LHCN-M2 (cell line): Measurements from ENCODE around the gene GLE1. TPM values are rescaled to one million over a fixed set of nuclear protein-coding genes. Genes with fewer than 3 reads are reported as not detected.
"Not testable (repeated sequence)": the region's sequence is repeated elsewhere in the genome, so short reads cannot be mapped to it uniquely, and the experiment has no call there.

ENCODE experiments used
- DNase-seq: peaks from one replicate; pipeline ENCODE4 v3.0.0-alpha.2; 2012; ENCODE audit warnings: low read depth
- total RNA-seq: library from RNA; depleted of rRNA; stranded (reverse); fragments of >200 nt; gene quantifications from 2 replicates; pipeline ENCODE4 v1.2.3, GENCODE V29; 2014

Gene GLE1
- total RNA-seq, 1 experiment from 2014 or later, result 53.2 TPM

GRCh38 chr9:128495804-128496417, 8.6 kb upstream of the GLE1 start:
- no peak for DNase-seq

- DNase-seq, result no peak
Measured at GRCh38 chr9:128497824-128498610, 6.5 kb upstream of the GLE1 start.

- no peak for DNase-seq
Measured at GRCh38 chr9:128498911-128499310, 5.6 kb upstream of the GLE1 start.

- DNase-seq, result no peak
Measured at GRCh38 chr9:128499920-128500319, 4.6 kb upstream of the GLE1 start.

- not testable (repeated sequence) for DNase-seq
Measured at GRCh38 chr9:128503415-128503825, 1.1 kb upstream of the GLE1 start.

- DNase-seq, result peak; percentile 38
Measured at GRCh38 chr9:128503870-128504269, 649 bp upstream of the GLE1 start.

GRCh38 chr9:128505414-128505765, 871 bp downstream of the GLE1 start:
- DNase-seq, result peak; percentile 23

GRCh38 chr9:128505906-128506305, 1.4 kb downstream of the GLE1 start:
- DNase-seq, result not testable (repeated sequence)

GRCh38 chr9:128512820-128513219, 8.3 kb downstream of the GLE1 start:
- no peak for DNase-seq

- DNase-seq, result no peak
Measured at GRCh38 chr9:128521956-128522355, 17.4 kb downstream of the GLE1 start.

GRCh38 chr9:128523199-128523925, 18.8 kb downstream of the GLE1 start:
- DNase-seq, result peak; percentile 76

GRCh38 chr9:128526720-128527119, 22.2 kb downstream of the GLE1 start:
- no peak for DNase-seq

- DNase-seq, result peak; percentile 53
Measured at GRCh38 chr9:128528445-128529160, 24.1 kb downstream of the GLE1 start.

- no peak for DNase-seq
Measured at GRCh38 chr9:128529191-128529590, 24.7 kb downstream of the GLE1 start.

GRCh38 chr9:128532581-128532980, 28.1 kb downstream of the GLE1 start:
- no peak for DNase-seq

GRCh38 chr9:128540634-128541360, 36.3 kb downstream of the GLE1 start:
- no peak for DNase-seq

- DNase-seq, result no peak
Measured at GRCh38 chr9:128546504-128546903, 42.0 kb downstream of the GLE1 start.

GRCh38 chr9:128548876-128549275, 44.4 kb downstream of the GLE1 start:
- DNase-seq, result no peak

GRCh38 chr9:128550226-128550625, 45.7 kb downstream of the GLE1 start:
- DNase-seq, result no peak

GRCh38 chr9:128550770-128551656, 46.5 kb downstream of the GLE1 start:
- DNase-seq, result no peak
